ENCODE measurements around the gene ATP8A2.
"Not testable (repeated sequence)": the region's sequence is repeated elsewhere in the genome, so short reads cannot be mapped to it uniquely, and the experiment has no call there.

Gene ATP8A2

DNA sequence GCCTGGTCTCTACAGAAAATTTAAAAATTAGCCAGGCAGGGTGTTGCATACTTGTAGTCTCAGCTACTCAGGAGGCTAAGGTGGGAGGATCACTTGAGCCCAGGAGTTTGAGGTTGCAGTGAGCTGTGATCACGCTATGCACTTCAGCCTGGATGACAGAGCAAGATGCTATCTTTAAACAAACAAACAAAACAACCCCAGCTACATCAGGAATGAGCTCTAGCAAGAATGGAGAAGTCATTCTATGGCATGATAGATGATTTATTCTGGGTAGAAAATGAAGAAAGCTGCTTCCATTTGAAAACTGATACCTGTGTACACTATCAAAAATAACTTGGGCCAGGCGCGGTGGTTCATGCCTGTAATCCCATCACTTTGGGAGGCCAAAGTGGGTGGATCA, 695.8 kb downstream of the ATP8A2 start:
- no peaks in the 10 kb centered on the region for H3K36me3 ChIP-seq (ENCODE audit: control insufficient read depth, insufficient read depth, low read length)
- H3K27me3 ChIP-seq (ENCODE audit: control insufficient read depth, insufficient read depth, low read length), result no peaks in the 10 kb centered on the region
- no peaks in the 10 kb centered on the region for H3K4me1 ChIP-seq (ENCODE audit: control insufficient read depth, insufficient read depth, low read length)
- H3K9ac ChIP-seq (ENCODE audit: low read length), result no peak overlapping the region
- H3K4me3 ChIP-seq (ENCODE audit: low read length), result no peak overlapping the region
- no peak overlapping the region for H3K27ac ChIP-seq (ENCODE audit: low read depth, low read length)

DNA sequence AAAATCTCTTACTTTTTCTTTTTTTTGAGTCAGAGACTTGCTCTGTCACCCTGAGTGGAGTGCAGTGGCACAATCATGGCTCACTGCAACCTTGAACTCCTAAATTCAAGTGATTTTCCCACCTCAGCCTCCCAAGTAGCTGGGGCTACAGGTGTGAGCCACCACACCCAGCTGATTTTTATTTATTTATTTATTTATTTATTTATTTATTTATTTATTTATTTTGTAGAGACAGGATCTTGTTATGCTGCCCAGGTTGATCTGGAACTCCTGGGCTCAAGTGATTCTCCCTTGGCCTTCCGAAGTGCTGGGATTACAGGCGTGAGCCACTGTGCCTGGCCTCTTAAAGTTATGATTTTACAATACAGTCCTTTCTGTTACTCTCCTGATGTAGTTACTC, 696.6 kb downstream of the ATP8A2 start:
- H3K9ac ChIP-seq (ENCODE audit: low read length); H3K36me3 ChIP-seq (ENCODE audit: control insufficient read depth, insufficient read depth, low read length); H3K27ac ChIP-seq (ENCODE audit: low read depth, low read length); H3K4me3 ChIP-seq (ENCODE audit: low read length); H3K4me1 ChIP-seq (ENCODE audit: control insufficient read depth, insufficient read depth, low read length); H3K27me3 ChIP-seq (ENCODE audit: control insufficient read depth, insufficient read depth, low read length): not testable (repeated sequence)

DNA sequence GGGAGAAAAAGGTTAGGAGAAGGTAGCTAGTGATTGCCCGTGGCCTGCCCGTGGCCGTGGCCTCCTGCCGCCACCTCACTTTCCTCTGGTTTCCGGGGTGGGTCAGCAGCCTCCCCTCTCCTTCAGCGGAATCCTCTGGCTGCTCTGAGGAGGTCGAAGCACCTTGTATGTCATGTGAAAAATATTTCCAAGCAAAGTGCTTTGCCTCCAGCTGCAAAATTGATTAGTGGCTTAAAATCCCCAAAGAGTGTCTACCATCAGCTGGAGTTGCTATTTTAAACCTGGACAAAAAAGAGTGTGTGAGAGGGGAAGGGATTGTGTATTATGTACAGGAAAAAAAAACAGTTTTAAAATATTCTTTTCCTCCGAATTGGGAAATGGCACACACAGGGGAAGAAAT, 697.9 kb downstream of the ATP8A2 start:
- not testable (repeated sequence) for H3K27me3 ChIP-seq (ENCODE audit: control insufficient read depth, insufficient read depth, low read length); H3K4me1 ChIP-seq (ENCODE audit: control insufficient read depth, insufficient read depth, low read length); H3K9ac ChIP-seq (ENCODE audit: low read length); H3K36me3 ChIP-seq (ENCODE audit: control insufficient read depth, insufficient read depth, low read length); H3K27ac ChIP-seq (ENCODE audit: low read depth, low read length); H3K4me3 ChIP-seq (ENCODE audit: low read length)

DNA sequence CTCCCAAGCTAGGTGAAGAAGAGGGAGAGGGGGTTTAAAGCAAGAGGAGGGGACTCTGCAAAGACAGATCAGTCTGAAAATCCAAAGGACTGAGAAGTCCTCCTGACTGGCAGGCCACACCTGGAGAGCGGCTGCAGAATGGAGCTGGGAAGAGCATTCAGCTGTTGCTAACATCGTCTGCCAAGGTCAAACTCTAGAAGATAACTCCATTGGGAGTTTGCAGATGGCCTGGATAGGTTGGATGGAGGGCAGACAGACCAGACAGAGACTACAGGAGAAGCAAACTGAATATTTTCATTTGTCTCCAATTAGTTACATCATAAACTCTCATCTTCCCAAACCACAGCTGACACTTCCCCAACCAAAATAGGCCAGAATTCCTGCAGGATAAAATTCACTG, 699.9 kb downstream of the ATP8A2 start:
- H3K27me3 ChIP-seq (ENCODE audit: control insufficient read depth, insufficient read depth, low read length), result no peaks in the 10 kb centered on the region
- H3K4me1 ChIP-seq (ENCODE audit: control insufficient read depth, insufficient read depth, low read length), result no peaks in the 10 kb centered on the region
- no peak overlapping the region for H3K27ac ChIP-seq (ENCODE audit: low read depth, low read length)
- no peaks in the 10 kb centered on the region for H3K36me3 ChIP-seq (ENCODE audit: control insufficient read depth, insufficient read depth, low read length)
- no peak overlapping the region for H3K4me3 ChIP-seq (ENCODE audit: low read length)
- H3K9ac ChIP-seq (ENCODE audit: low read length), result no peak overlapping the region

DNA sequence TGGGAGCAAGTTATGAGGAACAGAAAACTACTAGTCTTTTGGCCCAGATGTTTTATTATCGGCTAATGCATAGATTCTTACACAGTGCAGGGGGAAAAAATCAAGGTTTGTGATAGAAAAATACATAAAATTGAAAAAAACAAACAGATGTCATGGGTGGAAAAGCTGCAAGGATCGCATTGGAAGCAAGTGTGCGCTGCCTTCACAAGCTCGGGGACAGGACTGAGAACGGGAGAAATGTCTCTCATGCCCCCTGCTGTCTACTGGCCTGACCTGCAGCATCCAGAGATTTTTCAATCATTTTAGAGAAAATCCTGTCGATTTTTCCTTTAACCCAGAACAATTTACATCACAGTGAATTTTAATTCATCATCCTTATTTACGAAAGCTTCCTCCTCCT, 700.6 kb downstream of the ATP8A2 start:
- H3K27me3 ChIP-seq (ENCODE audit: control insufficient read depth, insufficient read depth, low read length); H3K27ac ChIP-seq (ENCODE audit: low read depth, low read length); H3K9ac ChIP-seq (ENCODE audit: low read length); H3K4me1 ChIP-seq (ENCODE audit: control insufficient read depth, insufficient read depth, low read length); H3K36me3 ChIP-seq (ENCODE audit: control insufficient read depth, insufficient read depth, low read length); H3K4me3 ChIP-seq (ENCODE audit: low read length): not testable (repeated sequence)

DNA sequence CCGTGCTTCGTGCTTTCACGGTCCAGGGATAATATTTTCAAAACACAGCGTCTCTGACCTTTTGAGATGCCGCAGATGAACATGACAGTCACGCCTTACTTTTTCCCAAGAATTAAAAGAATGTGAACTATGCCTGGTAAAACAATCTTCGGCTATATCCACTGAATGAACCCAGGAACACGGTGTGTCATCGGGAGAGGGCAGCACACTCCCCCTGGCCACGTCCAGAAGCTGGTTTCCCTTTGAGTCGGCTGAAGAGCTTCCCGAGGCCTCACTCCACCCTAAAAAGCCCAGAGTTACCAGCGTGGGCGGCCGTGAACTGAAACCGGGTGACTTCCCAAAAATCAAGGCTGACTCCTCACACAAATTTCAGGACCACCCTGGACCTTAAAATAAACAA, 702.9 kb downstream of the ATP8A2 start:
- Histone ChIP-seq H3K4me1 (ENCODE audit: control insufficient read depth, insufficient read depth, low read length) (no peaks in the 10 kb centered on the region), H3K9ac (ENCODE audit: low read length) (no peak overlapping the region), H3K4me3 (ENCODE audit: low read length) (no peak overlapping the region), H3K27ac (ENCODE audit: low read depth, low read length) (no peak overlapping the region), H3K27me3 (ENCODE audit: control insufficient read depth, insufficient read depth, low read length) (no peaks in the 10 kb centered on the region), H3K36me3 (ENCODE audit: control insufficient read depth, insufficient read depth, low read length) (no peaks in the 10 kb centered on the region)
